ENCODE results near the gene CDH23.

The CDH23 gene

DNA sequence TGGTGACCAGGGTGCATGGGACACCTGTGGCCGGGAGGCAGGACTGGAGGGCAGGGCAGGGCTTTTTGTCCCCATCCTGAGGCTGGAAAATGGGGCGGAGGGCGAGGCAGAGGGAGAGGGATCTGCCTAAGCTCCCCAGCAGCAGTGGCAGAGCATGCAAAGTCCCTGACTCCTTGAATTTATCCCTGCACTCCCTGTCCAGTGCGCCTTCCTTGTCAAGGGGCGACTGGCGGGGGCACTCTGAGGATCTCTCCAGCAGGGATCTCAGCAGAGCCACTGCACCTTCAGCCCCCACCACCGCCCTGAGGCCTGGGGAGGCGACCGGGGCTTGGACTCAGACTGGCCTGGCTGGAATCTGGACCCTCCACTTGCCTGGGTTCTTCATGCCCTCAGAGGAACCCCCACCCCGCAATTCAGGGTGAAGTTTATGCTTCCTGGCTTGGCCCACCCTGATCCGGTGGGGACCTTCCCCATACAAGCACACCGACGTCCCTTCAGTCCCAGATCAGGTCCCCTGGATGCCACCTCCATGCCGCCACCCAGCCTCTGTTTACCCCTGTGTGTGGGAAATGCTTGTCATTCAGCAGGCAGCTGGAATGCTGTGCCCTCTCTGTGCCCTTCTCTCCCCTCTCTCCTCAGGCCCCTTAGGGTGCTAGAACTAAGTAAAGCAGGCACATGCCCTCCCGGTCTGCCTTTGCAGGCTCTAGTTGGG, 46.3 kb downstream of the CDH23 start:
- no peak for DNase-seq

DNA sequence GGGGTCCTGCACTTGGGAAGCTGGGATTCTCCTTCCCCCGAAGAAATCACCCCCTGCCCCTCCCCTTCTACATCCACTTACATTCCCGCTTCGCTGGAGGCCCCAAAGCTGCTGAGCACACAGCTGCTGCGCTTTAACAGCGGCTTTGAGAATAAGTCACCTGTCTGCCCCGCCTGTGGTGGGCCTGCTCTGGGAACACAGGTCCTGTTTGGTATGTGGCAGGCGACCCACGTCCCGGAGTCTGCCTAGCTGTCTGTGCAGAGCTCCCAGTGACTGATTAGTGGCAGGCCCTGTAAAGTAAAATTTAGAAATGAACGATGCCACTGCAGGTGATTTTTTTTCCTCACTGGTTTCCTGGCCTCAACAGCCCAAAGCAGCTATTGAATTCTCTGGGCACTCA, 47.0 kb downstream of the CDH23 start:
- no peak for DNase-seq

DNA sequence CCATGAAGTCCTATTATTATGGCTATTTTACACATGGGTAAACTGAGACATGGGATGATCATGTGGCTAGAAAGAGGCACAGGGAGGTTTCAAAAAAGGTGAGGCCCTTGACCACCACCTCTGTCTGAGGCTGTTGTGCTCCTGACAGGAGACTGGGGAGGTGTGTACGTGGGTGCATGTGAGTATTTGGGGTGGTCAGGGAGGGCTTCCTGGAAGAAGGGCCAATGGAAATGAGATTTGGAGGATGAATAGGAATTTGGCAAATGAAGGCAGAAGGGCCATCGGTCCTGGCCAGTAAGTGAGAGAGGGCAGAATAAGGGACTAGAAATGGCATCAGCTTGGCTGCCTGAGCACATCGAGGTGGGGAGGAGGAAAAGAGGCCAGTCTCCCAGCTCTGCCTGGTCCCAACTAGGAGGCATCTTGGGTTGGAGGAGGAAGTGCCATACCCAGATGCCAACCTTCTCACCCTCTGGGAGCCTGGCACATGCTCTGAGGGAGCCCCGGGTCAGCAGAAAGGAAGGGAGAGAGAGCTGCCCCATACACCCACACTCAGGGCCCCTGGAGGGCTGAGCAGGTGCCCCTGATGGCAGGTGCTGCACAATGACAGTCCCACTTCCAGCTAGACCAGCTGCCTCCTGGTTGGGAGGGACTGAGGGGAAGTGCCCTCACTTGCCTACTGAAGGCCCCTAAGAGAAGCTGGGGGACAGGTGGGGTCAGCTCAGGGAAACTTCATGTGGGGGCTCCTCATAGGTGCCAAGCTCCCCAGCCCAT, 47.7 kb downstream of the CDH23 start:
- no peak for DNase-seq

DNA sequence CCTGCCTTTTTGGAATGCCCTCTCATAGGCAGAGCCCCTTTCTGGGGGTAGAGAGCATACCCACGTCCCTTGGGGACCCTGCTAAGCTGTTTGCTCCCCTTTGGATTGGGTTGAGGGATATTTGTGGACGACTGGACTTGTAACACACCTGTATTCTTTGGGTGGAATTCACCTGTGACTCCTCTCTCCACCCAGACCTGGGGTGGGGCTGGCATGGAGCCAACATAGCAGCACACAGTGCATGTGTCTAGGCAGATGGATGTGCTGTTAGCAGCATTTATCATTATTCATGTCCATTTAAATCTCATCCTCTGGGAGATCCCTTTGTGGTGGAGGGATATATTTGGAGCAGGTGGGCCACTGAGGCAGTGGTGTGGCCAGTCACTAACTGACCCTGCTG, 51.0 kb downstream of the CDH23 start:
- no peak for DNase-seq

DNA sequence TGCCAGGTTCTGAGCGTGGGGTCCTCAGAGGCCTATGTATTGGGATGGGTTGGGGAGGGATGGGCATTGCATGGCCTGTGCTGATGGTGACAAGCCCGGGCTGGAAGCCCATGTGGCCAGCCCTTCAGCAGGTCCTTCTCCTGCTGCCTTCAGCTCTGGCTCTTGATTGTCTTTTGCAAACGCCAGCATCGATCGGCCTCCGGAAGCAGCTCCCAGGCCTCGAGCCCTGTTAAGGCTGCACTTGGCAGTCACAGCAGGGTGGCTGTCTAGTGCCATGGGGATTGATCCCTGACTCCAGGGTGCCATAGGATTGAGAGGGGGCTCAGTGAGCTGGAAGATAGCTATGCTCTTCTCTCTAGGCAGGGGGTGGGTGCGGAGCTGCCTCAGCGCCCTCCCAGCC, 51.4 kb downstream of the CDH23 start:
- no peak for DNase-seq

DNA sequence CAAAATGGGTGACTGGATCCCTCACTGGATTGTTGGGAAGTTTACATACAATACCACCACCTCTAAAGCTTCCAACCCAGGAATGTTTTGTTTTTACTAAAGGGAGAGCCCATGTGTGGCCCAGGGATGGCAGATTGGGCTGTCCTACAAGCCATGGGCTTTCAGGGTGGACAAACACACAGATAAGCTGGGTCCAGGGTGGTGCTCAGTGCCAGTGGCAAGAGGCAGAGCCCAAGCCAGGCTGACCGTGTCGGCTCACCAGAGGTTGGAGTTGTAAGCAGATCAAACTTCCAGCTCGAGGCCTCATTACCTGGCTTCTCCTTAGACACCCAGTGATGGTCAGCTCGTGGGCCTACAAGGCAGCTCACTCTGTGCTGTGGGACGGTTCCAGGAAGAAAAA, 52.3 kb downstream of the CDH23 start:
- no peak for DNase-seq

DNA sequence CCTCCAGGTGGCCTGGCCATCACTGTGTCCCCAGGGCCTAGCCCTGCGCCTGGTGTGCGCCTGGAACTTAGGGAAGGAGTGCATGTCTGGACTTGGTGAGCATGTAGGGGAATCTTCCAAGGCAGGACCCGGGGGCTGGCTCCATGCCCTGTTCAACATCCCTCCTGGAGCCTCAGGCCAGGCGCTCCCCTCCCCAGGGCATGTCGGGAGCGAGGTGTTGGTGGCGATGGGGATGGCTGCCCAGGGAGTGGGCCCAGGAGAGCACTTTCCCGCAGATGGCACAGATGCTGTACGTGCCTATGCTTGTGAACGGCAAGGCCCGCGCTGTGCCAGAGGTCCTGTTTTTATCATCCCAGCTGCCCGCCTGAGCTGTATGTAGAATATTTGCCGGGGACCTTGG, 55.0 kb downstream of the CDH23 start:
- DNase-seq: no peak

DNA sequence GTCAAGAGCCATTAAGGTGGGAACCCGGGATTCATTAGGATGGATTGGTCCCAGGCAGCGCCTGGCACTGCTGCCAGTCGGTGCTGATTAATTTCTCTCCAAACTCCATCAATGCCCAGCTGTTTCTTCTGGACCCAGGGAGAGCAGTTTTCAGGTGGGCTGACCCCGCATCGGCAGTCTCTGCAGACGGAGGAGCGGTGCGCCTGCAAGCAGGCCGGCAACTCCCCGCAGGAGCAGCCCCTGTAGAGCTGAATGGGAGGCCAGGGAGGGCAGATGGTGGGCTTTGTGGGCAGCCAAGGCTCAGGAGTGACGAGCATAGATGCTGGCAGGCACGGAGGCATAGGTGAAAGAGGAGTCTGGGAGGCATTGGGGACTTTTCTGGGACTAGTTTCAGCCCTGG, 56.5 kb downstream of the CDH23 start:
- no peak for DNase-seq

DNA sequence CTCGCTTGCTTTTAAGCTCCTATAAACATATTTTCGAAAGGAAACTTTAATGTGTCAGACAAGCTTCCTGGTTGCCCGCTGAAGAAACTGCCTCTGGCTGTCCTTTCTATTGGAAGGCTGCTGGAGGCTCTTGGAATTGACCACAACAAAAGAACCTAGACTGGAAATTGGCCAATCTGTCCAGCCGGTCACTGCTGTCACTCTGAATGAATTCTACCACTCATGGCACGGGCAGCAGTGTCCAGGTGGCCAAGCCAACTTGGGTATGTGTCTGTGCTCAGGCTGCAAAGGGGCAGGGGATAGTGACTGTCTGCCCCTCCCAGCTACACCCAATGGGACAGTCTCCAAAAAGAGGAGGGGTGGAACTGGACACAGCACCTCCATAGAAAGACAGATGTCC, 57.6 kb downstream of the CDH23 start:
- no peak for DNase-seq

DNA sequence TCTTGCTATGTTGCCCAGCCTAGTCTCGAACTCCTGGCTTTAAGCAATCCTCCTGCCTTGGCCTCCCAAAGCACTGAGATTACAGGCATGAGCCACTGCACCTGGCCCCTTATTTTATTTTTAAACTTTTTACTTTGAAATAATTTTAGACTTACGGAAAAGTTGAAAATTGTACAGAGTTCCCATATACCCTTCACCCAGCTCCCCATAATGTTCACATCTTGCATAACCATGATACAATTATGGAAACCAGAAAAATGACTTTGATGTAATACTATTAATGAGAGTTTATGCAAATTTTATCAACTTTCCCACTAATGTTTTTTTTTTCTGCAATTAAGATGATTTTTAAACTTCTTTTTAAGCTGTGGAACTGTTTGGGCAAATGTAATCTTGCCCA, 58.3 kb downstream of the CDH23 start:
- no peak for DNase-seq

DNA sequence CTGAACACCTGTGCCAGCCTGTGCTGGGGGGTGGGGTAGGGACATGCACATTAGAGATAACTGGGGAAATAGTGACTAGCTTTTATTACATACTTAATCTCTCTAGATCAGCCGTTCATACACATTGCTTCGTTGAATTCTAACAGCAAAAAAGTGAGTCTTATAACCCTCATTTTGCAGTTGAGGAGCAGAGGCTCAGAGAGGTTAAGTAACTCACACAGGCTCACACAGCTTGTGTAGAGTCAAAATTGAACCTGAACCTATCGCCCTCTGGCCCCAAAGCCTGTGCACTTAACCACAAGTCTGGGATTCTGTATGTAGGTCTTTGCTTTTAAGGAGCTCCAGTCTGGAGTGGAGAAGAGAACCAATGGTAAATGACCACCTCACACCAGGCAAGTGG, 59.9 kb downstream of the CDH23 start:
- DNase-seq: no peak

DNA sequence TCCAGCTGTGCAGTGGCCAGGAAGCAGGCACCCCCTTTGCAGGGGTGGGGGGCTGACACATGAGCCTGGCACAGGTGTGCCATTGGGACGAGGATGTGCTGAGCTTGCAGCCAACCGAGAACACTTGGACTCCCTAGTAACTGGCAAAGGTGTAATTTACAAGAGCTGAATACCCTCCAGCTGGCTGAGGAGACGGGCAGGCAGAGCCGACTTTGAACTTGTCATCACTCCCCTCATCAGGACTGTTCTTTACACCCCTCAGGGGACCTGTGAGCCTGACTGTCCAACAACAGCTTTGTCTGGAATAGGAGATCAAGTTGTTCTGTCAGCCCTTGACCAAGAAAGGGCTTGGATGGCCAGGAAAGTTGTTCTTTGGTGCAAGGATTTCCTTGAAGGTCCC, 61.2 kb downstream of the CDH23 start:
- DNase-seq: no peak

DNA sequence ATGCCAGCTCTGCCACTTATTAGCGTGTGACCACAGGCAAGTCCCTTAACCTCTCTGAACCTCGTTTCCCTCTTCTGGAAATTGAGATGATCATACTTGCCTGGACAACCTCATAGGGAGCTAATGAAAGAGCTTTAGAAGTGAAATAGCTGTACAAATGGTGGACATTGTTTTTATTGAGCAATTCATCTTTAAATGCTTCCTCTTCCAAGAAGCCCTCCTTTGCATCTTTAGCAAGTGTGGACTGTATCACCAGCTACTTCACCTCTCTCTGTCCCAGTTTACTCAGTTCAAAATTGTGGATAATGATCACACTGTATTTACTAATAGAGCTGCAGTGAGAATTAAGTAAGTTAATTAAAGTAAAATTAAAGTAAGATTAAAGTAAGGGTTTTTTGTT, 61.7 kb downstream of the CDH23 start:
- no peak for DNase-seq

DNA sequence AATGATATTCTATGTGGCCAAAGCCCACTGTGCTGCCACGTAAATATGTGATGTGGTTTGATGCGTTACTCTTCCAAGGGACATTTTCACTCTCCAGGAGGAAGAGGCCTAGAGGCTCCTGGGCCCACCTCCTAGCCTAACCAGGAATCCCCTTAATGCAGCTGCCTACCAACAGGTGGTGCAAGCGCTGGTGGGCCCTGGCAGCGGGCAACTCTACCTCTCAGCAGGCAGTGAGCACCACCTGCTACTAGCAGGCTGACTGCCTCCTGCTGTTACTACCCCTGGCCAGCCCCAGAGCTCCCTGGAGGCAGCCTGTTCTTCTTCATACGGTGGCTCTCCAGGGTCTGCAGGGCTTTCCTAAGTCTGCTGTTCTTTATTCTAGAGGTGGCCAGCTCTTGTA, 62.8 kb downstream of the CDH23 start:
- DNase-seq: no peak

DNA sequence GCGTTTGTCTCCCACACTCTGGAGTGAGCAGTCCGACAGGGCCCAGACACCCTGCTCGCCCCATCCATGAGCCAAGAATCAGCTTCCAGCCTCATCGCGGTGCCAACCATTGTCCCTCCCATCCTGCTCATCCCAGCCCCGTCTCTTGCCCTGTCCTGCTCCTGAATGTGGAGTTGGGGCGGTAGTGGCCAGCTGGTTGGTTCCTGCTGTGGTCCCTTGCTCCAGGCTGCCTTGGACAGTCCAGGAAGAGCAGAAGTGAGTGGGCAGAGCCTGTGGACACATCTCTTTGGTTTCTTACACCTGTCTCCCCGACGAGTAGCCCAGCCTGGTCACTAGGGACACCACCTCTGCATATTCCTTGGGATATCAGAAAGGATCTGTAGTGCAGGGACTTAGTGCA, 63.9 kb downstream of the CDH23 start:
- DNase-seq: no peak

DNA sequence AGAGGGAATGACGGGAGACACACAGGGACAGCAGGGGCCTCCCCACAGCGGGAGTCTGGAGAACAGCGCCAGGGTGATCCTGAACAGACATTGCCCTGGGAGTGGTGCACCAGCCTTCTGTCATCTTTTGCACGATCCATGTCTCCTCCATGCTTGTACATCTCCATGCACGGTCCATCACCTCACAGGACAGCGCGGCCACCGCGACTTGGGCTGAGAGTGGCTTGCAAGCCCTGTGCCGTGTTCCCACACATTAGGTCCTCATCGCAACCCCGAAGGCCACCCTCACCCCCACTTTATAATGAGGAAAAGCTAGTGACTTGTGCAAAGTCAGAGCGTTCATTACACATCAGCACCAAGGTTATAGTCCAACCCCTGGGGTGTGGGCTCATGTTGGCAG, 64.7 kb downstream of the CDH23 start:
- DNase-seq: no peak

DNA sequence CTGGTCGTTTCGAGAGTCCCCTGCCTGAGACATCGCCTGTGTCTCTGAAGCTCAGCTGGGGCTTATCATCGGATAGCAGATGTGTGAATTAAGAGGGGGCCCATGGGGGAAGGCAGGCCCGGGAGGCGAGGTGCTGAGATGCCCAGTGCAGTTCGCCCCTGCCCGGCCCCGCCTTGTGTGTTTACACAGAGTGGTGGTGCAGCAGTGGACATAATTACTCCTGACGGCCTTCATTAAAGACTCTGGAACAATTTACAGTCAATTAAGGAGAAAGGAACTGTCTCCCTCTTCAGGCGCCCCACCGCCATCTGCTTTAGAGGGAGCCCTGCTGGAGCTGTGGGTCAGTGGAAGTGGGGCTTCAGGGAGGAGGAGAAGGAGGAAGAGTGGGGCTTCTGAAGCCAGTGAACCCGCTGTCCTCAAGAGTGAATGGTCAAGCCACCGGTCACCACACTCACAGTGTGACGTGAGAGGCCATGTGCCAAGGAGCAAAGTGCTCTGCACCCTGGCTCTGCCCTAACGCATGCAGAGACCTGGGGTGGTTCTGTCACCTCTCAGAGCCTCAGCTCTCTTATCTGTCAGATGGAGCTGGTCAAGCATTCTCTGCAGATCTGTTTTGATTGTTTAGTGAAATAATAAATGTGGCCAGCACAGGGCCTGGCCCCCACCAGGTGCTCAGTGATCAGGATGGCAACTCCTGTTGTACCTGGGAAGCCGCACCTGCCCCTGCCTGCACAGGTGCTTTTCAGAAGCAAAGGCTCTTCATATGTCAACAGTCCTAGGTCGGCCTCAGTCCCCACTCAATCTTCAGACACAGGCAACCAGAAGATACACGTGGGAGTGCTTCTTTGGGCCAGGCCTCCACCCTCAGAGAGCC, 65.6 kb downstream of the CDH23 start:
- DNase-seq: no peak

DNA sequence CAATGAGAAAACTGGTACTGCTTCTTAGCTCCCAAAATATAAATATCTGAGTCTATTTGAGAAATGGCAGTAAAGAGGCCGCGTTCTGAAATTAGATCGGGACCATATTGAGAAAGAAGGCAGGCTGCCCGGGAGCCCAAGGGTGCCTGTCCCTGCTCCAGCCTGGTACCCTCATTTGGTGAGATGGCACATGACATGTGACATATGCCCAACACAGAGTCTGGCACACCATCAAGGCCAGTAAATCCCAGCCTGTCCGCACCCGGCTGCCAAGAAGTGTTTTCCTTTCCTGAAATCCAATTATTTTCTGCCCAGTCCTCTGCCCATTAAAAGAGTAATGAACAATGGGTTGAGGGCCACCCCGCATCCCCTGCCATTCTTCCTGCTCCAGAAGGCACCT, 66.4 kb downstream of the CDH23 start:
- no peak for DNase-seq

DNA sequence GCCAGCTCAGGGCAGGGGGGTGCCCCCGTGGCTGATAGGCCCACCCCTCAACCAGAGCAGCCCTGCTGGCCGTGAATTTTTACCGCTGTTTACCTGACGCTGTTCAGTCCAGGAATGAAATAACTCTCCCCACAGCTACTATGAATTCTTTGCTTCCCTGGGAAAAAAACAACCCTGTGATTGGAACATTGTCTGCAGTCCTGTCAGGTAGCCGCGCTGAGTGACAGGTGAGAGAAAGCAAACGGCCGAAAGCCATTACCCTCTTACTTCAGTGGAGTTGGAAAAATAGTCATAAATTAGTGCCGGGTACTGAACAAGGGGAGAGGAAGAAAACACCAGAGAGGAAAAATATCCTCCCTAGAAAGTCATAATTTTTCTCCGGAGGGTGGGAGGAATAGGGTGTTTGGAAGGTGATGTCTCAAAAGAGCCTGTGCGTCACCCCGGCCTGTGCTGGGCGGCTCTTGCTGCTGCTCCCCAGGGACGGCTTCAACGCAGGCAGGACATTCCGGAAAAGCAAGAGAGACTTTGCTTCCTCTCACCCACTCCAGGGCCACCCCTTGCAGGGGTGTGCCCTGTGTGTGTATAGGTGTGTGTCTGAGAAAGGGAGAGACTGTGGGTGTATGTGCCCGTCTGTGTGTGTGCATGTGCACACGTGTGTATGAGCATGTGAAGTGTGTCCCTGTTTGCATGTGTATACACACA, 69.0 kb downstream of the CDH23 start:
- DNase-seq: no peak

DNA sequence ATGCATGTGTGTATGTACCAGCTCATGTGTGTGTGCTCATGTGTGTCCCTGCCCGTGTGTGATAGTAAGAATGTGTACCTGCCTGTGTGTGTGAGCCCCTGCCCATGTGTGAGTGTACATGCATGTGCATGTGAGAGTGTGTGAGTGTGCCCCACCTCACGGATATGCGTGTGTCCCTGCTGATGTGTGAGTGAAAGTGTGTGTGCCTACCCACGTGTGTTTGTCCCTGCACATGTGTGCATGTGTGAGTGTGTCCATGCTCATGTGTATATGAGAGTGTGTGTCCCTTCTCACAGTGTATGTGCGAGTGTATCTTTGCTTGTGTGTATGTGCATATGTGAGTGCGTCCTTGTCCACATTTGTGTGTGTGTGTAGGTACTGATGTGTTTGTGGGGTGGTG, 69.6 kb downstream of the CDH23 start:
- no peak for DNase-seq

DNA sequence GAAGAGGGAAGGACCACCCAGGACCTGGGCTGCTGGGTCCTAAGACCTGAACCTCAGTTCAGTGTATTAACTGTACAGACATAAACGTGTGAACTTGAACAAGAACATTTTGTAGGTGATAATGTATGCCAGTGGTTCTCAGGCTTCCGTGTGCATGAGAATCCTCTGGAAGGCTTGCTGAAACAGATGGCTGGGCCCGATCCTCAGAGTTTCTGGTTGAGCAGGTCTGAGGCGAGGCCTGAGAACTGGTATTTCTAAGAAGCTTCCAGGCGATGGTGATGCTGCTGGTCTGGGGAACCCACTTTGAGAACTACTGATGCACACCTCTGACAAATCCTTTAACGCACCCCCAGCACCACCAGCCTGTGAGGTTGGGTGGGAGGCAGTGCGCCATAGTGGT, 70.4 kb downstream of the CDH23 start:
- DNase-seq: no peak

DNA sequence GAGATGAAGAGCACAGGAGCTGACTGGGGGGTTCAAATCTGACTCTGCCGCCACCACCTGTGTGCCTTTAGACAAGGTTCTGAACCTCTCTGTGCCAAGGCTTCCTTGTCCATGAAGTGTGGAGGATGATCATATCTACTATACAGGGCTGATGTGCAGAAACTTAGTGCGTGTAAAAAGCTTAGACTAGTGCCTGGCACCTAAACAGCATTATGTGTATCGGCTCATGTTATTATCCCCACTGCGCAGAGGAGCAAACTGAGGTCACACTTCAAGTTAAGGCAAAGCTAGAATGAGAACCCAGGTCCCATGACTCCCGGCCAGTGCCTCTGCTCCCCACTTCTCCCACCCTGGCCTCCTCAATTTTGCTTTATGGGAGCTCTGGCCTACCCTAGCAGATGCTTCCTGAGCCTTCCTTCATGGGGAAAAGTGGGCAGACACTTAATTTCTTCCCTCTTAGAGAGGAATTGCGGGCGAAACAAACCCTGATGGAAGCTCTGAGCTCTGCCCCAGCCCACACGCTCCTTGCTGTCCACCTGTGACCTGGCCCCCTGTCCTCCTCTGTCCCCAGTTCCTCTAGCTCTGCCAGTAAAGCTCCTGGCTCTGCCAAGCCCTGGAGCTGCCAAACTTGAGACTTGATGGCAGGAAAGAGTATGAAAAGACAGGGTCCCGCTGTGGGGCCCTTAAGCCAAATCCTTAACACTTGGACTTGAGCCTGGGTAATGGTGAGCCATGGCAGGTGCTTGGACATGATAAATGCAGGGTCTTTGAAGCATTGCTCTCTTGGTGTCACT, 71.0 kb downstream of the CDH23 start:
- no peak for DNase-seq

All from T1000 (cell line).